GM19025 (cell line): ENCODE measurements around the gene ST8SIA6.
"Not testable (repeated sequence)": the region's sequence is repeated elsewhere in the genome, so short reads cannot be mapped to it uniquely, and the experiment has no call there.

Source experiments
- ATAC-seq: cut with Tn5 transposase; IDR thresholded peaks from one replicate; pipeline ENCODE4 v1.9.1; 2021; ENCODE audit warnings: mild to moderate bottlenecking, low read depth, moderate library complexity; ENCODE audit not compliant: unreplicated experiment

The ST8SIA6 gene

GRCh38 chr10:17349717-17350116 lies 104.7 kb downstream of the ST8SIA6 start:
- ATAC-seq: no peak

- ATAC-seq: no peak
Observed at GRCh38 chr10:17348501-17349349, 105.7 kb downstream of the ST8SIA6 start.

GRCh38 chr10:17348011-17348500 lies 106.3 kb downstream of the ST8SIA6 start:
- ATAC-seq: no peak

- ATAC-seq: no peak
Observed at GRCh38 chr10:17344206-17344605, 110.2 kb downstream of the ST8SIA6 start.

GRCh38 chr10:17343118-17343517 lies 111.3 kb downstream of the ST8SIA6 start:
- no peak for ATAC-seq

- ATAC-seq: no peak
Observed at GRCh38 chr10:17340144-17340829, 114.1 kb downstream of the ST8SIA6 start.

GRCh38 chr10:17335065-17335464 lies 119.3 kb downstream of the ST8SIA6 start:
- ATAC-seq: no peak

- ATAC-seq: no peak
Observed at GRCh38 chr10:17330501-17330900, 123.9 kb downstream of the ST8SIA6 start.

GRCh38 chr10:17326377-17326776 lies 128.0 kb downstream of the ST8SIA6 start:
- ATAC-seq: no peak

- not testable (repeated sequence) for ATAC-seq
Observed at GRCh38 chr10:17321957-17322356, 132.4 kb downstream of the ST8SIA6 start.

- ATAC-seq: no peak
Observed at GRCh38 chr10:17316488-17317170, 137.8 kb downstream of the ST8SIA6 start.

- ATAC-seq: no peak
Observed at GRCh38 chr10:17309435-17309834, 145.0 kb downstream of the ST8SIA6 start.

GRCh38 chr10:17307123-17307522 lies 147.3 kb downstream of the ST8SIA6 start:
- no peak for ATAC-seq

GRCh38 chr10:17292375-17292774 lies 162.0 kb downstream of the ST8SIA6 start:
- no peak for ATAC-seq

GRCh38 chr10:17290226-17290625 lies 164.2 kb downstream of the ST8SIA6 start:
- ATAC-seq: no peak

GRCh38 chr10:17289763-17290162 lies 164.6 kb downstream of the ST8SIA6 start:
- ATAC-seq: no peak

GRCh38 chr10:17286562-17287550 lies 167.5 kb downstream of the ST8SIA6 start:
- no peak for ATAC-seq

GRCh38 chr10:17282311-17282710 lies 172.1 kb downstream of the ST8SIA6 start:
- no peak for ATAC-seq

- no peak for ATAC-seq
Observed at GRCh38 chr10:17278607-17279240, 175.7 kb downstream of the ST8SIA6 start.
